Chondrocyte (in vitro differentiated cells): ENCODE results near the gene CDC42. TPM values are rescaled to one million over a fixed set of nuclear protein-coding genes. Genes with fewer than 3 reads are reported as not detected.
A peak's percentile ranks its signal among the peaks of the same experiment; 100 is the strongest.

Source experiments
- DNase-seq: peaks from one replicate; pipeline ENCODE4 v3.0.0; 2021; ENCODE audit warnings: mixed read lengths, low spot score
- H3K27ac Mint-ChIP-seq: one replicate; pipeline ENCODE4 v1.8.0; 2021; ENCODE audit warnings: mild to moderate bottlenecking, moderate library complexity, mixed read lengths; ENCODE audit not compliant: unreplicated experiment
- H3K27me3 Mint-ChIP-seq: 2 replicates; pipeline ENCODE4 v1.8.0; 2021; ENCODE audit warnings: low read depth, mixed read lengths
- H3K36me3 Mint-ChIP-seq: 2 replicates; pipeline ENCODE4 v1.8.0; 2021; ENCODE audit warnings: low read depth, mixed read lengths
- H3K4me1 Mint-ChIP-seq: 2 replicates; pipeline ENCODE4 v1.8.0; 2021; ENCODE audit warnings: low read depth, mild to moderate bottlenecking, mixed read lengths
- H3K4me3 Mint-ChIP-seq: one replicate; pipeline ENCODE4 v1.8.0; 2021; ENCODE audit warnings: mild to moderate bottlenecking, moderate library complexity, mixed read lengths; ENCODE audit not compliant: unreplicated experiment
- H3K9me3 Mint-ChIP-seq: 2 replicates; pipeline ENCODE4 v1.8.0; 2021; ENCODE audit warnings: low read depth, mixed read lengths
- CTCF ChIP-seq: fragments of 200-600 bp; sonication (generic); IDR thresholded peaks from 2 replicates; pipeline ENCODE4 v1.5.0; 2021; ENCODE audit warnings: antibody characterized with exemption, mild to moderate bottlenecking, moderate library complexity
- total RNA-seq: library from RNA; stranded (reverse); gene quantifications from 3 replicates; pipeline ENCODE4 v1.2.1, GENCODE V29; 2021

CDC42 gene
- total RNA-seq, 1 donor from 2014 or later, result 272 TPM

- Mint-ChIP-seq H3K27ac (peak overlapping the region; percentile 95), H3K4me1 (peaks cover 44% of the 10 kb centered on the region), H3K36me3 (no peaks in the 10 kb centered on the region), H3K4me3 (peak overlapping the region; percentile 89), H3K27me3 (no peaks in the 10 kb centered on the region), H3K9me3 (no peaks in the 10 kb centered on the region)
- DNase-seq, result no peak
- TF ChIP-seq CTCF, result no peak
Measured at GRCh38 chr1:22053017-22053860, 730 bp downstream of the CDC42 start.

- H3K4me3 Mint-ChIP-seq, result peak overlapping the region; percentile 89
- no peaks in the 10 kb centered on the region for H3K36me3 Mint-ChIP-seq
- peaks cover 45% of the 10 kb centered on the region for H3K4me1 Mint-ChIP-seq
- DNase-seq, result no peak
- no peaks in the 10 kb centered on the region for H3K9me3 Mint-ChIP-seq
- TF ChIP-seq CTCF, result no peak
- peak overlapping the region; percentile 95 for H3K27ac Mint-ChIP-seq
- H3K27me3 Mint-ChIP-seq, result no peaks in the 10 kb centered on the region
Measured at GRCh38 chr1:22053861-22054770, 1.6 kb downstream of the CDC42 start.

- no peaks in the 10 kb centered on the region for H3K36me3 Mint-ChIP-seq
- TF ChIP-seq CTCF, result no peak
- H3K4me3 Mint-ChIP-seq, result peak overlapping the region; percentile 45
- H3K27ac Mint-ChIP-seq, result peak overlapping the region; percentile 69
- H3K27me3 Mint-ChIP-seq, result no peaks in the 10 kb centered on the region
- DNase-seq, result no peak
- H3K9me3 Mint-ChIP-seq, result no peaks in the 10 kb centered on the region
- peaks cover 48% of the 10 kb centered on the region for H3K4me1 Mint-ChIP-seq
Measured at GRCh38 chr1:22055463-22055862, 3.0 kb downstream of the CDC42 start.

GRCh38 chr1:22056043-22056442 is 3.5 kb downstream of the CDC42 start:
- no peaks in the 10 kb centered on the region for H3K9me3 Mint-ChIP-seq
- DNase-seq, result no peak
- no peak for TF ChIP-seq CTCF
- no peaks in the 10 kb centered on the region for H3K36me3 Mint-ChIP-seq
- no peak overlapping the region for H3K4me3 Mint-ChIP-seq
- no peaks in the 10 kb centered on the region for H3K27me3 Mint-ChIP-seq
- peak overlapping the region; percentile 69 for H3K27ac Mint-ChIP-seq
- peaks cover 53% of the 10 kb centered on the region for H3K4me1 Mint-ChIP-seq

- peaks cover 53% of the 10 kb centered on the region for H3K4me1 Mint-ChIP-seq
- no peak for TF ChIP-seq CTCF
- no peak overlapping the region for H3K4me3 Mint-ChIP-seq
- H3K36me3 Mint-ChIP-seq, result no peaks in the 10 kb centered on the region
- no peaks in the 10 kb centered on the region for H3K9me3 Mint-ChIP-seq
- peak overlapping the region; percentile 75 for H3K27ac Mint-ChIP-seq
- DNase-seq, result no peak
- H3K27me3 Mint-ChIP-seq, result no peaks in the 10 kb centered on the region
Measured at GRCh38 chr1:22056936-22057335, 4.4 kb downstream of the CDC42 start.
